Right lobe of liver (tissue), 6 donors: ENCODE data around the gene RNF150. TPM values are rescaled to one million over a fixed set of nuclear protein-coding genes. Genes with fewer than 3 reads are reported as not detected.

ENCODE experiments used
- ATAC-seq, 4 donors: fragments of 200-7000 bp; cut with Tn5 transposase; one replicate each; pipeline ENCODE4 v1.9.1; 2020; ENCODE audit warnings: mild to moderate bottlenecking in 4 of 4, moderate library complexity in 4 of 4
- DNase-seq, 3 donors: peaks; one replicate each; pipeline ENCODE4 v3.0.0-alpha.2; 2020
- H3K27ac ChIP-seq, 3 donors: fragments of 200-600 bp; one replicate each; pipeline ENCODE4 v1.8.0; 2022
- H3K27me3 ChIP-seq, 2 donors: fragments of 200-600 bp; one replicate each; pipeline ENCODE4 v1.8.0; 2022
- H3K36me3 ChIP-seq, 4 donors: fragments of 200-600 bp; sonication (generic) in 1 of 4; one replicate each; pipeline versions ENCODE4 v1.5.1 to v1.8.0; 2017 to 2022; ENCODE audit warnings: control low read depth in 1 of 4
- H3K4me1 ChIP-seq, 4 donors: fragments of 200-600 bp; sonication (generic) in 1 of 4; one replicate each; pipeline versions ENCODE4 v1.5.1 to v1.8.0; 2017 to 2022; ENCODE audit warnings: control low read depth in 1 of 4
- H3K4me3 ChIP-seq, 3 donors: fragments of 200-600 bp; one replicate each; pipeline ENCODE4 v1.8.0; 2022
- H3K9me3 ChIP-seq, 4 donors: fragments of 200-600 bp; sonication (generic) in 1 of 4; one replicate each; pipeline versions ENCODE4 v1.5.1 to v1.8.0; 2017 to 2022; ENCODE audit warnings: control low read depth in 1 of 4
- POLR2A ChIP-seq: fragments of 450-650 bp; IDR thresholded peaks from one replicate; pipeline ENCODE4 v1.6.1; 2017; ENCODE audit warnings: antibody characterized with exemption, mild to moderate bottlenecking
- WGBS: methylation state at CpG from one replicate; pipeline ENCODE4 v1.1.6; 2018; ENCODE audit warnings: low coverage, low lambda C conversion rate; ENCODE audit not compliant: insufficient coverage; ENCODE audit errors: missing lambda C conversion rate; 5-methylcytosine and 5-hydroxymethylcytosine counted together
- intact Hi-C, 2 donors: fragments of 100-400 bp; cut with DNase I; formaldehyde crosslinking; loops; one replicate each; pipeline versions ENCODE4 v1.11.2 to v1.14.1; 2022
- total RNA-seq, 6 experiments: library from RNA; depleted of rRNA in 2 of 6; stranded (reverse); fragments of >200 nt in 2 of 6; fragmentation: NEBNext Ultra II Directional in 3 of 6; extraction: Animal tissue kit (Norgen Biotek cat#: 25700) in 3 of 6; gene quantifications; one replicate each; pipeline versions ENCODE4 v1.1.0 to v1.2.4, GENCODE V29; 2016 to 2023
- TF ChIP-seq, protein P1 (sequence below), 4 donors: fragments of 200-600 bp in 3 of 4; fragments of 450-650 bp in 1 of 4; IDR thresholded peaks; one replicate each; pipeline versions ENCODE4 v1.5.1 to v1.8.0; 2016 to 2022; ENCODE audit warnings: antibody characterized with exemption in 4 of 4, mild to moderate bottlenecking in 2 of 4
- donor health status: DM: no; HTN: yes; CAD: no.
- donor health status: DM: no; HTN: no; CAD: no.
- donor health status: DM: no; HTN: no; CAD: no.
- donor health status: DM: no; HTN: yes; CAD: no.
- donor health status: DM: no; HTN: yes; CAD: no.

The RNF150 gene
- total RNA-seq, 6 experiments from 2014 or later = 1.2 to 1.8 (median 1.5) TPM

DNA sequence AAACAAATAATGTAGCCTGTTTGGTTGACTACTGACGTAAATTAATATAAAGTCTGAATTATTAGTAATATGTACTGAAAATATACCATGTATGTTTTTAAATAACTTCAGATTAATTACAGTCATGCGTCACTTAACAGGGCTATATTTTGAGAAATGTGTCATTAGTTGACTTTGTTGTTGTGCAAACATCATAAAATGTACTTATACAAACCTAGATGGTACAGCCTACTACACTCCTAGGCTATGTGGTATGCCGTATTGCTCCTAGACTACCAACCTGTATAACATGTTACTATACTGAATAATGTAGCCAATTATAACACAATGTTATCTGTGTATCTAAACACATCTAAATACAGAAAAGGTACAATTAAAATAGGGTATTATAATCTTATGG, 66.6 kb downstream of the RNF150 start:
- no peaks in the 10 kb centered on the region for H3K27me3 ChIP-seq
- ATAC-seq = no peak

DNA sequence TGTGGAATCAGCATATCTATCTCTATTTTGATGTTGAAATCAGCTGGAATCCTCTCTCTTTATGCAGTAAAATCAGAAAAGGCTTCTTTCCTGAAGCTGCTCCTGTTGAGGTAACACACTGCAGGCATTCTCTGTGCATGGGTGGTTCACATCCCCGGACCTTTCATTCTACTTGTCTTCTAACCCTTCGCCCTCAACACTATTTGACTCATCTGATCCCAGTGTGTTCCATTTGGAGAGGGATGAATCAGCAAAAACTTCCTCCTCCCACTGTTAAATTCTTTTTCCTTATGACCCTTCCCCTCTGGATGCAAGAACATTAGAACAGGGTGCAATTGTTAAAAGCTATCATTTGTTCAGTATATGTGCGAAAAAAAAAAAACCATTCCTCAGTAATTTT, 67.4 kb downstream of the RNF150 start:
- H3K4me3 ChIP-seq = no peak overlapping the region
- DNase-seq (no peak), ATAC-seq (no peak)
- no peaks in the 10 kb centered on the region for H3K9me3 ChIP-seq
- H3K27ac ChIP-seq = no peak overlapping the region
- intact Hi-C loops = no loop called here
- no peaks in the 10 kb centered on the region for H3K4me1 ChIP-seq
- H3K36me3 ChIP-seq = no peaks in the 10 kb centered on the region
- 48% methylated on average over 3 of the region's 3 CpGs for WGBS
- H3K27me3 ChIP-seq = no peaks in the 10 kb centered on the region
- TF ChIP-seq, protein P1, sequence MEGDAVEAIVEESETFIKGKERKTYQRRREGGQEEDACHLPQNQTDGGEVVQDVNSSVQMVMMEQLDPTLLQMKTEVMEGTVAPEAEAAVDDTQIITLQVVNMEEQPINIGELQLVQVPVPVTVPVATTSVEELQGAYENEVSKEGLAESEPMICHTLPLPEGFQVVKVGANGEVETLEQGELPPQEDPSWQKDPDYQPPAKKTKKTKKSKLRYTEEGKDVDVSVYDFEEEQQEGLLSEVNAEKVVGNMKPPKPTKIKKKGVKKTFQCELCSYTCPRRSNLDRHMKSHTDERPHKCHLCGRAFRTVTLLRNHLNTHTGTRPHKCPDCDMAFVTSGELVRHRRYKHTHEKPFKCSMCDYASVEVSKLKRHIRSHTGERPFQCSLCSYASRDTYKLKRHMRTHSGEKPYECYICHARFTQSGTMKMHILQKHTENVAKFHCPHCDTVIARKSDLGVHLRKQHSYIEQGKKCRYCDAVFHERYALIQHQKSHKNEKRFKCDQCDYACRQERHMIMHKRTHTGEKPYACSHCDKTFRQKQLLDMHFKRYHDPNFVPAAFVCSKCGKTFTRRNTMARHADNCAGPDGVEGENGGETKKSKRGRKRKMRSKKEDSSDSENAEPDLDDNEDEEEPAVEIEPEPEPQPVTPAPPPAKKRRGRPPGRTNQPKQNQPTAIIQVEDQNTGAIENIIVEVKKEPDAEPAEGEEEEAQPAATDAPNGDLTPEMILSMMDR (IDR thresholded peaks at IDR 0.05) = no peak
- TF ChIP-seq POLR2A = no peak

More for the DNA sequence above, 66.6 kb downstream of the RNF150 start:
- TF ChIP-seq, protein P1 (IDR thresholded peaks at IDR 0.05) = no peak
- TF ChIP-seq POLR2A = no peak
- no peaks in the 10 kb centered on the region for H3K9me3 ChIP-seq
- intact Hi-C loops = no loop called here
- DNase-seq = no peak
- no peaks in the 10 kb centered on the region for H3K4me1 ChIP-seq
- H3K27ac ChIP-seq = no peak overlapping the region
- 81% methylated on average over 3 of the region's 3 CpGs for WGBS
- no peaks in the 10 kb centered on the region for H3K36me3 ChIP-seq
- no peak overlapping the region for H3K4me3 ChIP-seq

DNA sequence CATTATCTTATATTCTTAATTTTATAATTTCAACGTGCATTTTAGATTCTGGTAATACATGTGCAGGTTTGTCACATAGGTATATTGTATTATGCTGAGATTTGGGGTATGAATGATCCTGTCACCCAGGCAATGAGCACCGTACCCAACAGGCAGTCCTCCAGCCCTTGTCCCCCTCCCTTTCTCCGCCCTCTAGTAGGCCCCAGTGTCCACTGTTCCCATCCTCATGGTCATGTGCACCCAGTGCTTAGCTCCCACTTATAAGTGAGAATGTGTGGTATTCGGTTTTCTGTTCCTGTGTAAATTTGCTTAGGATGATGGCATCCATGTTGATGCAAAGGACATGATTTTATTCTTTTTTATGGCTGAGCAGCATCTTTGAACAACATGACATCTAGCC, 70.6 kb downstream of the RNF150 start:
- no peak overlapping the region for H3K27ac ChIP-seq
- DNase-seq (no peak), ATAC-seq (no peak)
- 52% methylated on average over 4 of the region's 4 CpGs for WGBS
- no peaks in the 10 kb centered on the region for H3K36me3 ChIP-seq
- H3K4me3 ChIP-seq = no peak overlapping the region
- H3K9me3 ChIP-seq = no peaks in the 10 kb centered on the region
- no peaks in the 10 kb centered on the region for H3K4me1 ChIP-seq
- no peaks in the 10 kb centered on the region for H3K27me3 ChIP-seq
- intact Hi-C loops = no loop called here
- TF ChIP-seq POLR2A = no peak

DNA sequence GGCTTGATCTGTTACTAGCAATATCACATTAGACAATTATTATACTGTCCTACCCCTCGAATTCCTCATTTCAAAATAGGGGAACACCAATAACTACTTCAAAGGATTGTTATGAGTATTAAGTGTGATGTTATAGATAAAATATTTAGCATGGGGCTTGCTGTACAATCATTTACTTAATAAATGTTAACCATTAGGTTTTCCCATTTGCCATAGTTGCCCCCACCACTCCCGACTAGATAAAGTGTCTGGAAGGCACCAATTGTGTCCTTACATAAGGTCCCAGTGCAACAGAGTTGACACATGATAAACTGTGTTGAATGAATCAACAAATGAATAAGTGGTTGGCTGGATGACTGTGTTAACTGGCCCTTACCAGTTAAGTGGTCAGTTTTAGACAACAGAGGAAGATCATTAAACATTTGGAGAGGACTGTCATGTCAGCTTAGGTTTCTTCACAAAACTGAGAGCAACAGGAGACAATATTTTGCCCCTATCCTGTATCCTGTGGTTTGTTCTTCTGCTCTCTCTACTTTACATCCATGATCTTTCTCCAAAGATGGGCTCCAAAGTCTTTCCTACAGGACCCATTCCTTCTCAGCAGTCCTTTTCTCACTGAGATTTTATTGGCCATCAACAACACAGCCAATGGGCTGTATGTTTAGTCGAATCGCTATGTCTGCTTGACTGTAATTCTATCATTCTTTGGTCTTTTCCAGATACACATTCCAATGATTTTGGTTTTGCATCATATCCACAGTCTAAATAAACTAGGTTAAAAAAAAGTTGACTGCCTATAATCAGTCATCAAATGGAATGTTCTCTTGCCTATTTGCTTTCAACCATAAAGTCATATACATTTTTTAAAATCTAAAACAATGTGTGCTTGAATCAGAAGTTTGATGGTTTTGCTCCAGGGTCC, 74.4 kb downstream of the RNF150 start:
- Histone ChIP-seq H3K27me3 (no peaks in the 10 kb centered on the region), H3K36me3 (no peaks in the 10 kb centered on the region), H3K9me3 (no peaks in the 10 kb centered on the region), H3K4me3 (no peak overlapping the region), H3K4me1 (no peaks in the 10 kb centered on the region), H3K27ac (no peak overlapping the region)
- intact Hi-C loops = no loop called here
- DNase-seq (no peak), ATAC-seq (no peak)
- TF ChIP-seq, protein P1 (IDR thresholded peaks at IDR 0.05) = no peak
- no peak for TF ChIP-seq POLR2A
- WGBS = 49% methylated on average over 4 of the region's 4 CpGs

DNA sequence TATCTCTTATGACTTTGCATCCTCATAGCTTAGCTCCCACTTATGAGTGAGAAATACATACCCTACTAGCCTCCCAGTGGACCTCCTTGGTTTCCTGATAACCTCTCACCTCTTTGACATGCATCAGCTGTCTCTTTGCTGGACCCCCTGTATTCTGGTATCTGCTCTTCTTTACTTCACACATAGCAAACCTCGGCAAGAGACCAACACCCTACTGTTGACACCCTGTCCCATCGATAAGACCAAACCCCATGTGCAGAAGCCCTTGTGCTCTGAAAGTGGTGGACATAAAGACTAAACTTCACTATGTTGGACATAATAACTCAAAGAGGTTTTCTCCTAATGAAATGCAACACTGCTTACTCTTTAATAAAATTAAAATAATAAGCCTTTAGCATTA, 75.7 kb downstream of the RNF150 start:
- TF ChIP-seq, protein P1 (IDR thresholded peaks at IDR 0.05) = no peak
- no peak for TF ChIP-seq POLR2A
- DNase-seq = no peak

More for the DNA sequence above, 75.7 kb downstream of the RNF150 start:
- Histone ChIP-seq H3K27me3 (no peaks in the 10 kb centered on the region), H3K9me3 (no peaks in the 10 kb centered on the region), H3K36me3 (no peaks in the 10 kb centered on the region), H3K4me1 (no peaks in the 10 kb centered on the region), H3K27ac (no peak overlapping the region), H3K4me3 (no peak overlapping the region)
- ATAC-seq = no peak
- 34% methylated on average over 2 of the region's 2 CpGs for WGBS
- intact Hi-C loops = no loop called here
